DND-41 (cell line): Measurements from ENCODE around the gene TPO.

ENCODE experiments used
- ATAC-seq: fragments of 200-7000 bp; cut with Tn5 transposase; 3 replicates; pipeline ENCODE4 v1.9.1; 2021; ENCODE audit warnings: low read depth; ENCODE audit not compliant: insufficient read depth
- DNase-seq: peaks from one replicate; pipeline ENCODE4 v3.0.0-alpha.2; 2020
- H2AFZ ChIP-seq: 2 replicates; pipeline ENCODE4 v1.6.0; 2012; ENCODE audit warnings: low read depth, low read length
- H3K27ac ChIP-seq: 2 replicates; pipeline ENCODE4 v1.5.1; 2012; ENCODE audit warnings: low read length, inconsistent platforms
- H3K27me3 ChIP-seq: fragments of 200-600 bp; sonication (generic); 2 replicates; pipeline ENCODE4 v1.6.0; 2012; ENCODE audit warnings: low read length, mild to moderate bottlenecking, inconsistent platforms; ENCODE audit not compliant: insufficient read depth, poor library complexity
- H3K36me3 ChIP-seq: 2 replicates; pipeline ENCODE4 v1.5.1; 2012; ENCODE audit warnings: low read length, inconsistent platforms; ENCODE audit not compliant: insufficient read depth
- H3K4me1 ChIP-seq: 2 replicates; pipeline ENCODE4 v1.5.1; 2012; ENCODE audit warnings: mild to moderate bottlenecking, low read length; ENCODE audit not compliant: insufficient read depth
- H3K4me2 ChIP-seq: 2 replicates; pipeline ENCODE4 v1.6.0; 2012; ENCODE audit warnings: mild to moderate bottlenecking, moderate library complexity, low read length, inconsistent platforms; ENCODE audit not compliant: insufficient read depth
- H3K4me3 ChIP-seq, 2 experiments: fragments of 200-600 bp in 1 of 2; shearing (Covaris generic) in 1 of 2; 2 replicates each; pipeline ENCODE4 v1.5.1; 2012 to 2016; ENCODE audit warnings: inconsistent platforms in 2 of 2, low read length in 2 of 2, mild to moderate bottlenecking in 2 of 2, low read depth in 1 of 2, moderate library complexity in 1 of 2
- H3K79me2 ChIP-seq: 2 replicates; pipeline ENCODE4 v1.6.0; 2012; ENCODE audit warnings: low read length, inconsistent platforms; ENCODE audit not compliant: insufficient read depth
- H3K9ac ChIP-seq: 2 replicates; pipeline ENCODE4 v1.6.0; 2012; ENCODE audit warnings: low read depth, mild to moderate bottlenecking, inconsistent platforms, low read length, moderate library complexity
- H3K9me3 ChIP-seq: 2 replicates; pipeline ENCODE4 v1.5.1; 2012; ENCODE audit warnings: low read length, moderate library complexity, mild to moderate bottlenecking, inconsistent platforms; ENCODE audit not compliant: insufficient read depth, severe bottlenecking
- H4K20me1 ChIP-seq: 2 replicates; pipeline ENCODE4 v1.6.0; 2012; ENCODE audit warnings: low read length; ENCODE audit not compliant: insufficient read depth
- EZH2 ChIP-seq: IDR thresholded peaks from 3 replicates; pipeline ENCODE4 v1.6.1; 2012; ENCODE audit warnings: borderline replicate concordance, low read depth, mild to moderate bottlenecking, moderate library complexity, low read length, inconsistent platforms; ENCODE audit not compliant: severe bottlenecking
- TF ChIP-seq, protein P1 (sequence below): IDR thresholded peaks from 2 replicates; pipeline ENCODE4 v1.5.1; 2012; ENCODE audit warnings: borderline replicate concordance, low read length, moderate library complexity, mild to moderate bottlenecking; ENCODE audit not compliant: poor library complexity, severe bottlenecking; ENCODE audit errors: extremely low read depth

TPO gene

DNA sequence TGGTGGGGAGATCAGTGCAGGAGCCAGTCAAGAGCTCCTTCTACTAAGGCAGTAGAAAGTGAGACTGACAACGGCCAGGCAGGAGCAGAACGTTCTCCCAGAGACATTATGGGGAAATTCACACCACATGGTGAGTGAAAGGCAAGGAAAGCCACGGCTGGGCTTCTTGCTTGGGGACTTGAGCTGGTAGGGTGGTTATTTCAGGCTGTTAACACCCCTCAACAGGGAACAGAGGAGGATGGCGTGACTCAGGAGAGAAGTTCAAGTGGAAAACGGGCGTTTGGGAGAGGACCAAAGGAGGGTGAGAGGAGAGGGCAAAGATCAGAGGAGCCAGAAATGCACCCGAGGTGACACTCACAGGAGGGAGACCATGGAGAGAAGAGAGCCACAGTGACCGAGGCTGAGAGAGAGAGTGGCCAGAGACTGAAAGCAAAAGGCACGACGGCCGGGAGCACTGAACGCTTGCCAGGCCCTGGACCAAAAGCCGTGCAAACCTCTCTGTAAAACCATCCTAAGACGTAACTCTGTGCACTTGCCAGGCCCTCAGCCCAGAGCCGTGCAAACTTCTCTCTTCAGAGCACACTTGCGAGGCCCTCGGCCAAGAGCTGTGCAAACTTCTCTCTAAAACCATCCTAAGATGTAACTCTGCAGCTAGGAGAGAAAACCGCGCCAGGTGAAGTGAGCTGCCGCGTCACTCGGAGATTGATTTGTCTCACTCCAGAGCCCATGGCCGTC lies 7.7 kb downstream of the TPO start:
- Histone ChIP-seq H4K20me1 (no peaks in the 10 kb centered on the region), H3K9me3 (no peaks in the 10 kb centered on the region), H2AFZ (no peak overlapping the region), H3K27me3 (no peaks in the 10 kb centered on the region), H3K4me3 (no peak overlapping the region), H3K9ac (no peak overlapping the region), H3K79me2 (no peaks in the 10 kb centered on the region), H3K4me1 (no peaks in the 10 kb centered on the region), H3K36me3 (no peaks in the 10 kb centered on the region), H3K27ac (no peak overlapping the region), H3K4me2 (no peak overlapping the region)
- DNase-seq, result no peak
- no peak for TF ChIP-seq EZH2
- TF ChIP-seq, protein P1, sequence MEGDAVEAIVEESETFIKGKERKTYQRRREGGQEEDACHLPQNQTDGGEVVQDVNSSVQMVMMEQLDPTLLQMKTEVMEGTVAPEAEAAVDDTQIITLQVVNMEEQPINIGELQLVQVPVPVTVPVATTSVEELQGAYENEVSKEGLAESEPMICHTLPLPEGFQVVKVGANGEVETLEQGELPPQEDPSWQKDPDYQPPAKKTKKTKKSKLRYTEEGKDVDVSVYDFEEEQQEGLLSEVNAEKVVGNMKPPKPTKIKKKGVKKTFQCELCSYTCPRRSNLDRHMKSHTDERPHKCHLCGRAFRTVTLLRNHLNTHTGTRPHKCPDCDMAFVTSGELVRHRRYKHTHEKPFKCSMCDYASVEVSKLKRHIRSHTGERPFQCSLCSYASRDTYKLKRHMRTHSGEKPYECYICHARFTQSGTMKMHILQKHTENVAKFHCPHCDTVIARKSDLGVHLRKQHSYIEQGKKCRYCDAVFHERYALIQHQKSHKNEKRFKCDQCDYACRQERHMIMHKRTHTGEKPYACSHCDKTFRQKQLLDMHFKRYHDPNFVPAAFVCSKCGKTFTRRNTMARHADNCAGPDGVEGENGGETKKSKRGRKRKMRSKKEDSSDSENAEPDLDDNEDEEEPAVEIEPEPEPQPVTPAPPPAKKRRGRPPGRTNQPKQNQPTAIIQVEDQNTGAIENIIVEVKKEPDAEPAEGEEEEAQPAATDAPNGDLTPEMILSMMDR, result no peak
- no peak for ATAC-seq

DNA sequence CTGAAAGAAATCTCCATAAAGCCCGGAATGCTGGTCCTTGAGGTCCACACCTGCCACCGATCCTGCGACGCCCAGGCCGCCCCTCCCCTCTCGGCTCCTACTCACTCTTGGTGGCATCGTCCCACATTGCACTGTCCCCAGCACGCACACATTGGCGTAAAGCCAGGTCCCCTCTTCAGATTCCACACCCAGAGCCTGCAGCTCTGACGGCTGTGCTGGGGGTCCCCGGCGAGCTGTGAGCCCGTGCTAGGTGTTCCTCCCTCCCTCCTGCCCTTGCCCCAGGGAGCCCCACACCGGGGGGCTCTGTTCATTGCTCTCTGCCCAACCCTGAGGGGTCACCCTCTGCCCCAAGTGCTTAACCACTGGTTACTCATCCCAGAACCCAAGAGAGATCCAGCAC lies 8.5 kb downstream of the TPO start:
- no peak for ATAC-seq
- Histone ChIP-seq H3K9ac (no peak overlapping the region), H3K79me2 (no peaks in the 10 kb centered on the region), H3K27ac (no peak overlapping the region), H3K4me2 (no peak overlapping the region), H3K4me3 (no peak overlapping the region), H3K4me1 (no peaks in the 10 kb centered on the region), H4K20me1 (no peaks in the 10 kb centered on the region), H3K9me3 (no peaks in the 10 kb centered on the region), H2AFZ (no peak overlapping the region), H3K36me3 (no peaks in the 10 kb centered on the region), H3K27me3 (no peaks in the 10 kb centered on the region)
- DNase-seq, result no peak
- TF ChIP-seq, protein P1, result no peak
- no peak for TF ChIP-seq EZH2

DNA sequence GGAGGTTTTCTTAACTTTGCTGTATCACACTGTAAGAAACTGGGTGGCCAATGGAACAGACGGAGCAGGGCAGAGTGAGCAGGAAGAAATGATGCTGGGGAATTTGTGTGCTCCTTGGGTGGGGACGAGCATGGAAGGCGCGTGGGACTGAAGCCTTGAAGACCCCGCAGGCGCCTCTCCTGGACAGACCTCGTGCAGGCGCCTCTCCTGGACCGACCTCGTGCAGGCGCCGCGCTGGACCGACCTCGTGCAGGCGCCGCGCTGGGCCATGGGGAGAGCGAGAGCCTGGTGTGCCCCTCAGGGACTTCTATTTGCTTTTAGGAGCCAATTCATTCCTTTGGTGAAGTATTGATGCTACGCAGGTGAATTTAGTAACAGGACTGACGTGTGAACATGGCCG lies 8.9 kb downstream of the TPO start:
- Histone ChIP-seq H3K27me3 (no peaks in the 10 kb centered on the region), H3K9me3 (no peaks in the 10 kb centered on the region), H3K4me3 (no peak overlapping the region), H3K4me1 (no peaks in the 10 kb centered on the region), H2AFZ (no peak overlapping the region), H3K79me2 (no peaks in the 10 kb centered on the region), H3K9ac (no peak overlapping the region), H3K4me2 (no peak overlapping the region), H3K36me3 (no peaks in the 10 kb centered on the region), H3K27ac (no peak overlapping the region), H4K20me1 (no peaks in the 10 kb centered on the region)
- TF ChIP-seq, protein P1, result no peak
- no peak for DNase-seq
- ATAC-seq, result no peak

DNA sequence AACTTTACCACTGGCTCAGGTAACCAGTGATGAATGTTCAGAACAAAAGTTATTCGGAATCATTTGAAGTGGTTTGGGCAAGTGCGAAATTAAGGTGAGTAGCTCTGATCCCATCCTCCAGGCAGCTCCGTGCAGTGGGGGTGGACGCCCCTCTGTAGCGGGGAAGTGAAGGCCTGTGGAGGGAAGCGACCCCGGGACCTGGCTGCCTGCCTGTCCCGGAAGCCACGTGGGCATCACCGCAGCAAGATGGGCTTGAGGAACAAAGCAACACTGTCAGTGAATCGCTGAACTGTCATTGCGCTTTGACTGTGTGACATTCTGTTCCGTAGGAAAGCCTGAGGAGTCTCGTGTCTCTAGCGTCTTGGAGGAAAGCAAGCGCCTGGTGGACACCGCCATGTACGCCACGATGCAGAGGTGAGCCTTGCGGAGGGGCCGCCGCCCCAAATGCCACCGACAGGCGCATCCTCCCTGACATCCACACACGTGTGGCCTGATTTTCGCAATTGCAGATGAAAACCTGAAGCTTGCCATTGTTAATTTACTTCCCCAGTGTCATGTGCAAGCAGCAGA lies 9.5 kb downstream of the TPO start:
- H3K9me3 ChIP-seq, result no peaks in the 10 kb centered on the region
- no peaks in the 10 kb centered on the region for H3K36me3 ChIP-seq
- no peaks in the 10 kb centered on the region for H4K20me1 ChIP-seq
- no peak overlapping the region for H3K27ac ChIP-seq
- H3K4me3 ChIP-seq, result no peak overlapping the region
- ATAC-seq, result no peak
- no peaks in the 10 kb centered on the region for H3K27me3 ChIP-seq
- no peak overlapping the region for H3K9ac ChIP-seq
- no peak overlapping the region for H2AFZ ChIP-seq
- H3K4me1 ChIP-seq, result no peaks in the 10 kb centered on the region
- no peak overlapping the region for H3K4me2 ChIP-seq
- no peak for DNase-seq
- no peak for TF ChIP-seq EZH2
- TF ChIP-seq, protein P1, result no peak
- H3K79me2 ChIP-seq, result no peaks in the 10 kb centered on the region
